SK-N-SH (cell line): ENCODE measurements around the gene MRPL44. TPM values are rescaled to one million over a fixed set of nuclear protein-coding genes. Genes with fewer than 3 reads are reported as not detected.
A peak's percentile ranks its signal among the peaks of the same experiment; 100 is the strongest.

Source experiments
- CTCF ChIA-PET: fragments of 300-600, 350-600 bp; formaldehyde crosslinking; extraction: SDS; loops from one replicate; lab custom pipeline; 2021; lab: Yijun Ruan, JAX
- POLR2A ChIA-PET: fragments of 350-600 bp; sonication (Branson Sonifier 250); formaldehyde crosslinking; extraction: SDS; loops from one replicate; lab custom pipeline; 2020; ENCODE audit warnings: antibody characterized with exemption, inconsistent platforms; lab: Yijun Ruan, JAX
- DNase-seq: peaks from one replicate; pipeline ENCODE4 v3.0.0; 2012
- H2AFZ ChIP-seq: fragments of 200-600 bp; sonication (generic); 2 replicates; pipeline ENCODE4 v1.8.1; 2016; ENCODE audit warnings: antibody characterized with exemption, mild to moderate bottlenecking, low read depth
- H3F3A ChIP-seq: fragments of 200-600 bp; sonication (generic); replicated peaks from 2 replicates; pipeline ENCODE3; 2016; ENCODE audit warnings: antibody characterized with exemption, mild to moderate bottlenecking; ENCODE audit not compliant: insufficient read depth
- H3K27ac ChIP-seq, 2 experiments: fragments of 200-500 bp in 1 of 2; fragments of 200-600 bp in 1 of 2; sonication (Bioruptor generic) in 1 of 2; sonication (generic), shearing (Covaris generic) in 1 of 2; 2 replicates each; pipeline versions ENCODE4 v1.5.1 to v1.6.1; 2014 to 2016; ENCODE audit warnings: low read depth in 2 of 2, inconsistent platforms in 1 of 2, low read length in 1 of 2, mild to moderate bottlenecking in 1 of 2, mixed read lengths in 1 of 2
- H3K27me3 ChIP-seq: fragments of 200-600 bp; sonication (generic), shearing (Covaris generic); 2 replicates; pipeline ENCODE4 v1.6.1; 2016; ENCODE audit warnings: mixed run types; ENCODE audit not compliant: insufficient read depth
- H3K36me3 ChIP-seq, 2 experiments: fragments of 200-500 bp in 1 of 2; fragments of 200-600 bp in 1 of 2; sonication (Bioruptor generic) in 1 of 2; sonication (generic) in 1 of 2; replicated peaks in 1 of 2; 2 replicates each; pipeline versions ENCODE3 to v1.5.1; 2014 to 2016; ENCODE audit warnings: low read length in 1 of 2, mild to moderate bottlenecking in 1 of 2; ENCODE audit not compliant: insufficient read depth in 2 of 2, control insufficient read depth in 1 of 2
- H3K4me1 ChIP-seq, 2 experiments: fragments of 200-500 bp in 1 of 2; fragments of 200-600 bp in 1 of 2; sonication (Bioruptor generic) in 1 of 2; sonication (generic), shearing (Covaris generic) in 1 of 2; 2 replicates each; pipeline versions ENCODE4 v1.5.1 to v1.6.1; 2014 to 2016; ENCODE audit warnings: low read depth in 1 of 2, low read length in 1 of 2, mixed run types in 1 of 2; ENCODE audit not compliant: insufficient read depth in 2 of 2, control insufficient read depth in 1 of 2
- H3K4me2 ChIP-seq: fragments of 200-600 bp; sonication (generic), shearing (Covaris generic); 2 replicates; pipeline ENCODE4 v1.6.1; 2017; ENCODE audit warnings: mixed run types
- H3K4me3 ChIP-seq, 2 experiments: fragments of 200-500 bp in 1 of 2; fragments of 200-600 bp in 1 of 2; sonication (Bioruptor generic) in 1 of 2; sonication (generic), shearing (Covaris generic) in 1 of 2; 2 replicates each; pipeline versions ENCODE4 v1.5.1 to v1.8.1; 2014 to 2016; ENCODE audit warnings: low read depth in 2 of 2, inconsistent platforms in 1 of 2, low read length in 1 of 2, mild to moderate bottlenecking in 1 of 2, mixed read lengths in 1 of 2, moderate library complexity in 1 of 2
- H3K79me2 ChIP-seq: fragments of 200-600 bp; sonication (generic); 2 replicates; pipeline ENCODE4 v1.8.1; 2017; ENCODE audit warnings: mild to moderate bottlenecking; ENCODE audit not compliant: insufficient read depth
- H3K9ac ChIP-seq: fragments of 200-600 bp; sonication (generic); 2 replicates; pipeline ENCODE4 v1.6.1; 2017; ENCODE audit warnings: mixed run types
- H3K9me2 ChIP-seq: fragments of 200-600 bp; sonication (generic); 2 replicates; pipeline ENCODE4 v1.6.1; 2017; ENCODE audit warnings: mixed run types
- H3K9me3 ChIP-seq: fragments of 200-600 bp; sonication (generic); 2 replicates; pipeline ENCODE4 v1.6.1; 2017; ENCODE audit warnings: mixed run types, mild to moderate bottlenecking, moderate library complexity
- H4K20me1 ChIP-seq: fragments of 200-600 bp; sonication (generic); 2 replicates; pipeline ENCODE4 v1.6.1; 2017; ENCODE audit warnings: mild to moderate bottlenecking, mixed run types; ENCODE audit not compliant: insufficient read depth
- CTCF ChIP-seq: fragments of 200-600 bp; sonication (generic); IDR thresholded peaks from 2 replicates; pipeline ENCODE4 v1.6.1; 2017; ENCODE audit warnings: antibody characterized with exemption, mild to moderate bottlenecking, moderate library complexity
- ELF1 ChIP-seq: IDR thresholded peaks from 2 replicates; pipeline ENCODE4 v1.4.0; 2012
- EP300 ChIP-seq, 2 experiments: IDR thresholded peaks; 2 replicates each; pipeline versions ENCODE4 v1.4.0 to v1.6.1; 2012; ENCODE audit warnings: borderline replicate concordance in 1 of 2, low read depth in 1 of 2, low read length in 1 of 2
- FOSL2 ChIP-seq: IDR thresholded peaks from 2 replicates; pipeline ENCODE4 v1.4.0; 2012; ENCODE audit warnings: low read depth, mild to moderate bottlenecking, moderate library complexity, borderline replicate concordance
- FOXJ3 ChIP-seq: sonication (generic); formaldehyde crosslinking; IDR thresholded peaks from 2 replicates; pipeline ENCODE4 v1.5.1; 2020; ENCODE audit warnings: mild to moderate bottlenecking, missing genetic modification reagents
- GATA2 ChIP-seq: sonication (generic); formaldehyde crosslinking; IDR thresholded peaks from 2 replicates; pipeline ENCODE4 v1.5.0; 2020; ENCODE audit warnings: mild to moderate bottlenecking, missing genetic modification reagents
- JUND ChIP-seq: IDR thresholded peaks from 2 replicates; pipeline ENCODE4 v1.4.0; 2012
- NFIC ChIP-seq: IDR thresholded peaks from 2 replicates; pipeline ENCODE4 v1.4.0; 2012; ENCODE audit warnings: borderline replicate concordance
- NRF1 ChIP-seq: IDR thresholded peaks from 2 replicates; pipeline ENCODE4 v1.6.1; 2012; ENCODE audit warnings: low read depth, mild to moderate bottlenecking, low read length
- POLR2AphosphoS5 ChIP-seq: IDR thresholded peaks from 2 replicates; pipeline ENCODE4 v1.6.1; 2012; ENCODE audit warnings: low read depth, low read length
- RXRA ChIP-seq: IDR thresholded peaks from 2 replicates; pipeline ENCODE4 v1.4.0; 2012; ENCODE audit warnings: low read depth, mild to moderate bottlenecking, borderline replicate concordance
- SMC3 ChIP-seq: IDR thresholded peaks from 2 replicates; pipeline ENCODE4 v1.6.1; 2012; ENCODE audit warnings: low read depth, low read length, improper control_type of control experiment
- TCF12 ChIP-seq: IDR thresholded peaks from 2 replicates; pipeline ENCODE4 v1.4.0; 2012
- TEAD4 ChIP-seq: IDR thresholded peaks from 2 replicates; pipeline ENCODE4 v1.4.0; 2012; ENCODE audit warnings: mild to moderate bottlenecking, borderline replicate concordance; ENCODE audit not compliant: insufficient read depth
- USF1 ChIP-seq: IDR thresholded peaks from 2 replicates; pipeline ENCODE4 v1.4.0; 2012; ENCODE audit warnings: low read depth, borderline replicate concordance
- WGBS: methylation state at CpG from one replicate; pipeline ENCODE4 v1.1.6; 2017; ENCODE audit warnings: low lambda C conversion rate; 5-methylcytosine and 5-hydroxymethylcytosine counted together
- polyA plus RNA-seq, 3 experiments: library from polyadenylated mRNA; depleted of rRNA; stranded (reverse); fragments of >200 nt; gene quantifications; 2 replicates each; pipeline ENCODE4 v1.2.3, GENCODE V29; 2012
- TF ChIP-seq, protein P1 (sequence below): IDR thresholded peaks from 2 replicates; pipeline ENCODE4 v1.4.0; 2012; ENCODE audit warnings: low read depth
- TF ChIP-seq, protein P2 (sequence below): fragments of 150-350 bp; IDR thresholded peaks from 2 replicates; pipeline ENCODE4 v1.6.1; 2017; ENCODE audit warnings: antibody characterized with exemption, low read length, low read depth, borderline replicate concordance

The MRPL44 gene
- polyA plus RNA-seq, 1 of the 3 experiments (the other 2 are of a cell fraction): 12.9 TPM

- TF ChIP-seq ELF1 (no peak), USF1 (no peak), TEAD4 (no peak)
These were observed 35.0 kb upstream of the MRPL44 start (continued) for GRCh38 chr2:223922308-223922707.

DNA sequence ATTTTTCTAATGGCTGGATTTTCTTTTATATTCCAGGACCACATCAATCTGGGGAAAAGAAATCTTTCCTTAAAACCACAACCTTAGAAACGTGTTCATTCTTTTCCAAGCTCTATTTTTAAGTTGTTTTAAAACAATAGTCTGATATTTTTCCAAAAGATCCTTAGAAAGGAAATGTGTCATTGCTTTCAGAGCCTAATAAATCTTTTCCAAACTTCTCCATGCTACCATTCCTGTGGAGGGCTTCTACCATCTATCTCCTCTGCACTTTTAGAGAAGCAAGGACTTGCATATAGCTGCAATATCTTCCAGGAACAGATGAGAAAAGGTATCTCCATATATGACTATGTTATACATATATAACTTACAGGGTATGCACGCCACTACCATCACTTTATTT, 33.3 kb upstream of the MRPL44 start:
- no peaks in the 10 kb centered on the region for H3K27me3 ChIP-seq
- TF ChIP-seq NFIC: no peak
- TF ChIP-seq FOXJ3: no peak
- TF ChIP-seq, protein P1, sequence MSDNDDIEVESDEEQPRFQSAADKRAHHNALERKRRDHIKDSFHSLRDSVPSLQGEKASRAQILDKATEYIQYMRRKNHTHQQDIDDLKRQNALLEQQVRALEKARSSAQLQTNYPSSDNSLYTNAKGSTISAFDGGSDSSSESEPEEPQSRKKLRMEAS: no peak
- TF ChIP-seq, protein P2, sequence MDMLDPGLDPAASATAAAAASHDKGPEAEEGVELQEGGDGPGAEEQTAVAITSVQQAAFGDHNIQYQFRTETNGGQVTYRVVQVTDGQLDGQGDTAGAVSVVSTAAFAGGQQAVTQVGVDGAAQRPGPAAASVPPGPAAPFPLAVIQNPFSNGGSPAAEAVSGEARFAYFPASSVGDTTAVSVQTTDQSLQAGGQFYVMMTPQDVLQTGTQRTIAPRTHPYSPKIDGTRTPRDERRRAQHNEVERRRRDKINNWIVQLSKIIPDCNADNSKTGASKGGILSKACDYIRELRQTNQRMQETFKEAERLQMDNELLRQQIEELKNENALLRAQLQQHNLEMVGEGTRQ: no peak
- TF ChIP-seq SMC3: no peak
- TF ChIP-seq POLR2AphosphoS5: no peak
- TF ChIP-seq TCF12: no peak
- TF ChIP-seq CTCF: no peak
- TF ChIP-seq JUND: no peak
- TF ChIP-seq NRF1: no peak
- no peak for TF ChIP-seq GATA2 (CRISPR knock-in tag)
- TF ChIP-seq TEAD4: no peak
- no peak for TF ChIP-seq FOSL2
- TF ChIP-seq EP300 (IDR thresholded peaks at IDR 0.05; ENCODE audit: borderline replicate concordance in 1 of 2, low read depth in 1 of 2, low read length in 1 of 2): no peak
- TF ChIP-seq RXRA: no peak
- TF ChIP-seq, all 33 proteins: peak for 0
- no peak overlapping the region for H2AFZ ChIP-seq
- H3K79me2 ChIP-seq: peaks cover 100% of the 10 kb centered on the region
- WGBS: 86% methylated on average over 2 of the region's 2 CpGs
- H3K4me3 ChIP-seq: no peak overlapping the region
- no peaks in the 10 kb centered on the region; the same call in 1 of the 2 replicates for H3K9me3 ChIP-seq
- CTCF ChIA-PET: interaction anchor here (0.7 kb wide), 1 partner anchor 19 kb away, joined by 4 read pairs; no protein-coding TSS in a partner anchor
- POLR2A ChIA-PET: no interaction called here
- H3F3A ChIP-seq: peaks cover 10% of the 10 kb centered on the region
- H3K4me1 ChIP-seq: no peaks in the 10 kb centered on the region; a peak in 1 of 4 replicates
- no peak overlapping the region for H3K9ac ChIP-seq
- peak overlapping the region in 1 of 2 experiments; percentile 9; a peak in 1 of 4 replicates for H3K27ac ChIP-seq
- DNase-seq: no peak
- peaks cover 0 to 13% of the 10 kb centered on the region in 2 experiments for H3K36me3 ChIP-seq
- H3K9me2 ChIP-seq: no peaks in the 10 kb centered on the region
- H4K20me1 ChIP-seq: peaks cover 36% of the 10 kb centered on the region
- no peak overlapping the region for H3K4me2 ChIP-seq
